ENCODE measurements around the gene TIGD3. TPM values are rescaled to one million over a fixed set of nuclear protein-coding genes. Genes with fewer than 3 reads are reported as not detected.

The TIGD3 gene
- polyA plus RNA-seq, 1 donor (not counting 4 experiments of a cell fraction or from before 2014, with no cell fraction given) = not detected

DNA sequence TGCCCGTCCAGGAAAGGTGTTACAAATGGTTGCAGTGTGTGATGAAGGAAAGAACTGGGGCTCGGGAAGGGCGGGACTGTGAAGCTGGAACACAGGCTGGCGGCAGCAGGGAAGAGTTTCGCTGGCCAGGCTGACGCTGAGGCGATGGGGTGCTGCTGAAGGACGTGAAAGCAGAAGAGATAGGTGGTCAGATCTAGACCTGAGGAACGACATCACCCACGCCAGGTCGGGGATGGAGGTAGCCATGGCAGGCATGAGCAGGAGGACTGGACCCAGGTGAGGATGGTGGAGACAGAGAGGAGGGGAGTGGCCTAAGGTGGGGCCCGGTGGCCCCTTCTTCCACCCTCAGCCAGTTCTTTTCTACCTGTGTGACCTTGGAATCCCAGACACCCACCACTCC lies 30.7 kb upstream of the TIGD3 start:
- Histone ChIP-seq H3K4me2 (ENCODE audit: control insufficient read depth, extremely low read depth, insufficient read depth, low read depth, low read length) (no peak overlapping the region), H3K27ac (ENCODE audit: control insufficient read depth, insufficient read depth, low read length) (no peak overlapping the region), H3K9me3 (ENCODE audit: control insufficient read depth, low read depth, low read length) (no peaks in the 10 kb centered on the region), H3K9ac (ENCODE audit: control insufficient read depth, extremely low read depth, insufficient read depth, low read length) (no peak overlapping the region), H2AFZ (ENCODE audit: control insufficient read depth, low read length) (no peak overlapping the region), H4K20me1 (ENCODE audit: control insufficient read depth, extremely low read depth, insufficient read depth, low read length) (peaks cover 16% of the 10 kb centered on the region), H3K36me3 (ENCODE audit: control insufficient read depth in 2 of 2, extremely low read depth in 1 of 2, insufficient read depth in 2 of 2, low read length in 2 of 2) (peaks cover 24 to 27% of the 10 kb centered on the region in 2 experiments), H3K4me1 (ENCODE audit: control insufficient read depth, extremely low read depth, insufficient read depth, low read length) (no peaks in the 10 kb centered on the region), H3K4me3 (ENCODE audit: control insufficient read depth in 2 of 3, extremely low read depth in 1 of 3, insufficient read depth in 2 of 3, low read depth in 1 of 3, low read length in 3 of 3) (no peak overlapping the region), H3K79me2 (ENCODE audit: control insufficient read depth, insufficient read depth, low read length) (peaks cover 36% of the 10 kb centered on the region), H3K9me1 (ENCODE audit: control insufficient read depth, extremely low read depth, insufficient read depth, low read length) (no peaks in the 10 kb centered on the region), H3K27me3 (ENCODE audit: control insufficient read depth, extremely low read depth, insufficient read depth, low read length) (no peaks in the 10 kb centered on the region)
- dilution Hi-C loops (cut with MboI; ENCODE audit: extremely low pct_ligation_motif_present, low sequenced_read_pairs) = no loop called here
- DNase-seq (ENCODE audit: low read depth, low spot score) (no peak), FAIRE-seq (no peak)
- TF ChIP-seq, protein P1, sequence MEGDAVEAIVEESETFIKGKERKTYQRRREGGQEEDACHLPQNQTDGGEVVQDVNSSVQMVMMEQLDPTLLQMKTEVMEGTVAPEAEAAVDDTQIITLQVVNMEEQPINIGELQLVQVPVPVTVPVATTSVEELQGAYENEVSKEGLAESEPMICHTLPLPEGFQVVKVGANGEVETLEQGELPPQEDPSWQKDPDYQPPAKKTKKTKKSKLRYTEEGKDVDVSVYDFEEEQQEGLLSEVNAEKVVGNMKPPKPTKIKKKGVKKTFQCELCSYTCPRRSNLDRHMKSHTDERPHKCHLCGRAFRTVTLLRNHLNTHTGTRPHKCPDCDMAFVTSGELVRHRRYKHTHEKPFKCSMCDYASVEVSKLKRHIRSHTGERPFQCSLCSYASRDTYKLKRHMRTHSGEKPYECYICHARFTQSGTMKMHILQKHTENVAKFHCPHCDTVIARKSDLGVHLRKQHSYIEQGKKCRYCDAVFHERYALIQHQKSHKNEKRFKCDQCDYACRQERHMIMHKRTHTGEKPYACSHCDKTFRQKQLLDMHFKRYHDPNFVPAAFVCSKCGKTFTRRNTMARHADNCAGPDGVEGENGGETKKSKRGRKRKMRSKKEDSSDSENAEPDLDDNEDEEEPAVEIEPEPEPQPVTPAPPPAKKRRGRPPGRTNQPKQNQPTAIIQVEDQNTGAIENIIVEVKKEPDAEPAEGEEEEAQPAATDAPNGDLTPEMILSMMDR (optimal IDR thresholded peaks at IDR 0.05 in 1 of 3, IDR thresholded peaks at IDR 0.05 in 1 of 3, conservative IDR thresholded peaks at IDR 0.05 in 1 of 3; ENCODE audit: extremely low read depth in 1 of 3, insufficient read depth in 2 of 3, low read length in 3 of 3) = no peak
- TF ChIP-seq EZH2 (IDR thresholded peaks at IDR 0.05; ENCODE audit: low read length) = no peak

DNA sequence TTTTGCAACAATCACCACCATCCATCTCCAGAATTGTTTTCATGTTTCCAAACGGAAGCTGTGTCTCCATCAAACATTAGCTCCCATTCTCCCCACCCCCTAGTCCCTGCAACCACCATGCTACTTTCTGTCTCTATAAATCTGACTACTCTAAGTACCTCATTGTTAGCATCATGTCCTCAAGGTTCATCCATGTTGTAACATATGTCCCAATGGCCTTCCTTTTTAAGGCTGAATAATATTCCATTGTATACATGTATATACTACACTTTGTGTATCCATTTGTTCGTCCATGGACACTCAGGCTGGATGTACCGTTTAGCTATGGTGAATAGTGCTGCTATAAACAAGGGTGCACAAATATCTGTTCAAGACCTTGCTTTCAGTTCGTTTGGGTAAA lies 29.1 kb upstream of the TIGD3 start:
- Histone ChIP-seq H3K27me3 (ENCODE audit: control insufficient read depth, extremely low read depth, insufficient read depth, low read length) (no peaks in the 10 kb centered on the region), H3K4me2 (ENCODE audit: control insufficient read depth, extremely low read depth, insufficient read depth, low read depth, low read length) (no peak overlapping the region), H3K79me2 (ENCODE audit: control insufficient read depth, insufficient read depth, low read length) (peaks cover 21% of the 10 kb centered on the region), H3K4me1 (ENCODE audit: control insufficient read depth, extremely low read depth, insufficient read depth, low read length) (peaks cover 6% of the 10 kb centered on the region), H2AFZ (ENCODE audit: control insufficient read depth, low read length) (no peak overlapping the region), H3K36me3 (ENCODE audit: control insufficient read depth in 2 of 2, extremely low read depth in 1 of 2, insufficient read depth in 2 of 2, low read length in 2 of 2) (peaks cover 23 to 26% of the 10 kb centered on the region in 2 experiments), H3K27ac (ENCODE audit: control insufficient read depth, insufficient read depth, low read length) (no peak overlapping the region), H3K4me3 (ENCODE audit: control insufficient read depth in 2 of 3, extremely low read depth in 1 of 3, insufficient read depth in 2 of 3, low read depth in 1 of 3, low read length in 3 of 3) (no peak overlapping the region), H4K20me1 (ENCODE audit: control insufficient read depth, extremely low read depth, insufficient read depth, low read length) (peaks cover 10% of the 10 kb centered on the region), H3K9ac (ENCODE audit: control insufficient read depth, extremely low read depth, insufficient read depth, low read length) (no peak overlapping the region), H3K9me1 (ENCODE audit: control insufficient read depth, extremely low read depth, insufficient read depth, low read length) (no peaks in the 10 kb centered on the region), H3K9me3 (ENCODE audit: control insufficient read depth, low read depth, low read length) (no peaks in the 10 kb centered on the region)
- TF ChIP-seq, protein P1 (optimal IDR thresholded peaks at IDR 0.05 in 1 of 3, IDR thresholded peaks at IDR 0.05 in 1 of 3, conservative IDR thresholded peaks at IDR 0.05 in 1 of 3; ENCODE audit: extremely low read depth in 1 of 3, insufficient read depth in 2 of 3, low read length in 3 of 3) = no peak
- no peak for TF ChIP-seq EZH2 (IDR thresholded peaks at IDR 0.05; ENCODE audit: low read length)
- DNase-seq (ENCODE audit: low read depth, low spot score) (no peak), FAIRE-seq (no peak)
- dilution Hi-C loops (cut with MboI; ENCODE audit: extremely low pct_ligation_motif_present, low sequenced_read_pairs) = no loop called here
